K562 (cell line): ENCODE data around the gene NPAS3. TPM values are rescaled to one million over a fixed set of nuclear protein-coding genes. Genes with fewer than 3 reads are reported as not detected.
A peak's percentile ranks its signal among the peaks of the same experiment; 100 is the strongest.

Experiments
- ATF7 ChIP-seq: fragments of 450-650 bp; IDR thresholded peaks from 2 replicates; pipeline ENCODE4 v1.7.1; 2014; ENCODE audit warnings: mild to moderate bottlenecking, moderate library complexity
- BCL6 ChIP-seq: fragments of 250-450 bp; sonication (Bioruptor Pico); IDR thresholded peaks from 2 replicates; pipeline ENCODE4 v1.4.0; 2020
- CEBPB ChIP-seq: fragments of 450-650 bp; IDR thresholded peaks from 2 replicates; pipeline ENCODE4 v1.6.1; 2016; ENCODE audit warnings: missing genetic modification characterization, missing compliant biosample characterization
- CTBP1 ChIP-seq: fragments of 450-650 bp; IDR thresholded peaks from 2 replicates; pipeline ENCODE4 v1.6.1; 2016; ENCODE audit warnings: borderline replicate concordance
- ETV6 ChIP-seq, 3 experiments: fragments of 150-350 bp in 1 of 3; sonication (generic) in 1 of 3; formaldehyde crosslinking in 1 of 3; IDR thresholded peaks; 2 replicates each; pipeline versions ENCODE4 v1.6.1 to v1.8.0; 2014 to 2022; ENCODE audit warnings: borderline replicate concordance in 2 of 3, low read depth in 2 of 3, antibody characterized with exemption in 1 of 3, low read length in 1 of 3, mild to moderate bottlenecking in 1 of 3, missing genetic modification reagents in 1 of 3
- FOSL1 ChIP-seq: fragments of 200-800 bp; sonication (Bioruptor generic); conservative IDR thresholded peaks from 2 replicates; pipeline ENCODE4 v1.6.1; 2016; ENCODE audit warnings: missing genetic modification characterization, missing compliant biosample characterization
- GATAD2B ChIP-seq: fragments of 450-650 bp; IDR thresholded peaks from 2 replicates; pipeline ENCODE4 v1.6.1; 2017; ENCODE audit warnings: mild to moderate bottlenecking, borderline replicate concordance
- HDAC8 ChIP-seq: fragments of 450-650 bp; IDR thresholded peaks from 2 replicates; pipeline ENCODE4 v1.6.1; 2016; ENCODE audit warnings: mild to moderate bottlenecking, missing genetic modification characterization, moderate library complexity, missing compliant biosample characterization
- MBD2 ChIP-seq: sonication (generic); IDR thresholded peaks from 2 replicates; pipeline ENCODE4 v1.6.1; 2016; ENCODE audit warnings: low read depth, borderline replicate concordance
- MEF2A ChIP-seq: IDR thresholded peaks from 2 replicates; pipeline ENCODE4 v1.6.1; 2011; ENCODE audit warnings: low read depth, mild to moderate bottlenecking, low read length, moderate library complexity; ENCODE audit not compliant: control insufficient read depth
- MTA3 ChIP-seq: fragments of 450-650 bp; formaldehyde crosslinking; IDR thresholded peaks from 2 replicates; pipeline ENCODE4 v1.6.1; 2017; ENCODE audit warnings: mild to moderate bottlenecking, borderline replicate concordance
- NRF1 ChIP-seq, 2 experiments: fragments of 450-650 bp; IDR thresholded peaks in 1 of 2; conservative IDR thresholded peaks in 1 of 2; 2 replicates each; pipeline ENCODE4 v1.6.1; 2014; ENCODE audit warnings: mild to moderate bottlenecking in 2 of 2
- POLR2H ChIP-seq: IDR thresholded peaks from 2 replicates; pipeline ENCODE4 v1.6.1; 2016; ENCODE audit warnings: missing genetic modification characterization, low read depth, mild to moderate bottlenecking, control low read depth, missing compliant biosample characterization, moderate library complexity
- RHOXF2B ChIP-seq: fragments of 250-450 bp; sonication (Bioruptor Pico); conservative IDR thresholded peaks from 2 replicates; pipeline ENCODE4 v1.5.1; 2021
- RUNX1 ChIP-seq: sonication (generic); IDR thresholded peaks from 2 replicates; pipeline ENCODE4 v1.6.1; 2016; ENCODE audit warnings: antibody characterized with exemption, low read depth
- SMARCE1 ChIP-seq: fragments of 450-650 bp; IDR thresholded peaks from 2 replicates; pipeline ENCODE4 v1.7.1; 2016; ENCODE audit warnings: mild to moderate bottlenecking
- SREBF2 ChIP-seq: sonication (generic); formaldehyde crosslinking; IDR thresholded peaks from 2 replicates; pipeline ENCODE4 v1.4.0; 2020; ENCODE audit warnings: mild to moderate bottlenecking, missing genetic modification reagents
- STAT5A ChIP-seq: IDR thresholded peaks from 2 replicates; pipeline ENCODE4 v1.6.1; 2012; ENCODE audit warnings: low read length, inconsistent platforms, borderline replicate concordance
- TCF3 ChIP-seq: sonication (generic); formaldehyde crosslinking; IDR thresholded peaks from 2 replicates; pipeline ENCODE4 v1.4.0; 2020; ENCODE audit warnings: mild to moderate bottlenecking, missing genetic modification reagents
- THRAP3 ChIP-seq: fragments of 450-650 bp; IDR thresholded peaks from 2 replicates; pipeline ENCODE4 v1.6.1; 2016; ENCODE audit warnings: mild to moderate bottlenecking, inconsistent platforms, borderline replicate concordance
- ZHX1 ChIP-seq: fragments of 150-350 bp; conservative IDR thresholded peaks from 2 replicates; pipeline ENCODE4 v1.6.1; 2014; ENCODE audit warnings: low read length
- ZNF830 ChIP-seq: fragments of 250-450 bp; sonication (Bioruptor Pico); IDR thresholded peaks from 2 replicates; pipeline ENCODE4 v1.5.0; 2021; ENCODE audit warnings: mild to moderate bottlenecking
- polyA plus RNA-seq, 8 experiments: library from polyadenylated mRNA; depleted of rRNA in 4 of 8; stranded (reverse) in 5 of 8; unstranded in 3 of 8; fragments of >200 nt; fragmentation: Nextera tagmentation in 2 of 8; fragmentation: Illumina TruSeq in 1 of 8; extraction: Ambion mirVana in 2 of 8; extraction: Trizol in 1 of 8; gene quantifications; 2 replicates each; pipeline versions ENCODE4 v1.2.1 to v1.2.3, GENCODE V29; 2011 to 2014; ENCODE audit warnings: inconsistent platforms in 1 of 8, missing spikeins in 1 of 8
- total RNA-seq, 7 experiments: library from RNA; depleted of rRNA in 6 of 7; stranded (reverse); fragments of >200 nt in 6 of 7; fragmentation: Illumina TruSeq in 2 of 7; extraction: Trizol in 2 of 7; gene quantifications; 2 replicates each; pipeline versions ENCODE4 v1.2.1 to v1.2.3, GENCODE V29; 2011 to 2021; ENCODE audit warnings: low replicate concordance in 1 of 7
- TF ChIP-seq, protein P1 (sequence below), 2 experiments: fragments of 450-650 bp in 1 of 2; IDR thresholded peaks; 2 replicates each; pipeline ENCODE4 v1.6.1; 2011 to 2017; ENCODE audit warnings: low read depth in 2 of 2, antibody characterized with exemption in 1 of 2, borderline replicate concordance in 1 of 2, low read length in 1 of 2, mild to moderate bottlenecking in 1 of 2, mixed read lengths in 1 of 2; ENCODE audit not compliant: control insufficient read depth in 1 of 2
- TF ChIP-seq, protein P2 (sequence below): fragments of 250-450 bp; sonication (Bioruptor Pico); IDR thresholded peaks from 2 replicates; pipeline ENCODE4 v1.8.0; 2021; ENCODE audit warnings: moderate library complexity, mild to moderate bottlenecking, inconsistent platforms

Gene NPAS3
- total and polyA plus RNA-seq, 9 of the 15 experiments (the other 6 are each of a cell fraction or from before 2014, with no cell fraction given): 0.04 TPM; not detected in 8

DNA sequence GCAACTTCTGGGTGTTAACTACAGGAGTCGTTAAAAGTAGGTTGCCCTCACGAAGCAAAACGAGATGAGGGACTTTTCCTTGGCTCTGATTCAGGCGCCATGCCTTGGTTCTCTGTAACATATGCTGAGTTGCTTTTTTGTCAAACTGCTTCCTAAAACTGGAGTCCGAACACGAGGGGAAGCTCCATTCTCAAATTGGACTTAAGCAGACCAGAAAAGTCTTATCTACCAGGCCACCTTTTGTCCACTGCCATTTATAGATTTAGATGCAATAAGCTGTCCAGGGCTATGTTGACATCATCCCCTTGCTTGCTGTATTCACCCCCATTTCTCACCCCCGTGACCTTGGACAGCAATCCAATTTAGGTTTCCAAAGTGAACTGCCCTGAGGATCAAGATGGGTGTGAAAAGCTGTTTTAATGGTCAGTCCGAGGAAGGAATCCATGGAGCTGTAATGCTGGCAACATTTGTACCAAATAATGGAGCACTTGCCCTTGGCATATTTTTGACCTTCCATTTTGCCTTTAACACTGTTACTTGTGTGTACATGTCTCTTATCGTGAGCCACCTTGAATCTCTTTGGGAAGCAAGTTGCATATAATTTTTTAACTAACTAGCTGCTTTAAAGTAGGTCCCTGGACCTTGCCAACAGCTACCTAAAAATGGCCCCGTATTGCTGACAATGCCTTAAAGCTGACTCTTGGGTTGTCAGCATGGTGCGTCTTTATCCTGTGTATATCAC is 714.1 kb downstream of the NPAS3 start (continued):
- TF ChIP-seq ZHX1 (no peak), ATF7 (peak; percentile 85), NRF1 (conservative IDR thresholded peaks at IDR 0.05 in 1 of 2, IDR thresholded peaks at IDR 0.05 in 1 of 2) (no peak), ETV6 (IDR thresholded peaks at IDR 0.05; ENCODE audit: borderline replicate concordance in 1 of 2, low read depth in 2 of 2, low read length in 1 of 2) (no peak), ETV6 (CRISPR knock-in tag; IDR thresholded peaks at IDR 0.05; ENCODE audit: borderline replicate concordance) (no peak), SMARCE1 (peak; percentile 67; the same call in 1 of the 2 replicates), MTA3 (no peak), FOSL1 (tag) (peak; percentile 32; the same call in 1 of the 2 replicates), THRAP3 (no peak), CTBP1 (0 out of 2 replicates have a peak, but pooled peaks have one; percentile 35), HDAC8 (tag) (no peak), MBD2 (no peak), STAT5A (0 out of 2 replicates have a peak, but pooled peaks have one; percentile 16), SREBF2 (no peak), RHOXF2B (CRISPR knock-in tag) (no peak), TCF3 (CRISPR knock-in tag) (peak; percentile 81), ZNF830 (no peak), CEBPB (peak; percentile 52), GATAD2B (no peak), BCL6 (CRISPR knock-in tag) (no peak), POLR2H (tag) (no peak), MEF2A (peak; percentile 84), RUNX1 (no peak)
- TF ChIP-seq, protein P1, sequence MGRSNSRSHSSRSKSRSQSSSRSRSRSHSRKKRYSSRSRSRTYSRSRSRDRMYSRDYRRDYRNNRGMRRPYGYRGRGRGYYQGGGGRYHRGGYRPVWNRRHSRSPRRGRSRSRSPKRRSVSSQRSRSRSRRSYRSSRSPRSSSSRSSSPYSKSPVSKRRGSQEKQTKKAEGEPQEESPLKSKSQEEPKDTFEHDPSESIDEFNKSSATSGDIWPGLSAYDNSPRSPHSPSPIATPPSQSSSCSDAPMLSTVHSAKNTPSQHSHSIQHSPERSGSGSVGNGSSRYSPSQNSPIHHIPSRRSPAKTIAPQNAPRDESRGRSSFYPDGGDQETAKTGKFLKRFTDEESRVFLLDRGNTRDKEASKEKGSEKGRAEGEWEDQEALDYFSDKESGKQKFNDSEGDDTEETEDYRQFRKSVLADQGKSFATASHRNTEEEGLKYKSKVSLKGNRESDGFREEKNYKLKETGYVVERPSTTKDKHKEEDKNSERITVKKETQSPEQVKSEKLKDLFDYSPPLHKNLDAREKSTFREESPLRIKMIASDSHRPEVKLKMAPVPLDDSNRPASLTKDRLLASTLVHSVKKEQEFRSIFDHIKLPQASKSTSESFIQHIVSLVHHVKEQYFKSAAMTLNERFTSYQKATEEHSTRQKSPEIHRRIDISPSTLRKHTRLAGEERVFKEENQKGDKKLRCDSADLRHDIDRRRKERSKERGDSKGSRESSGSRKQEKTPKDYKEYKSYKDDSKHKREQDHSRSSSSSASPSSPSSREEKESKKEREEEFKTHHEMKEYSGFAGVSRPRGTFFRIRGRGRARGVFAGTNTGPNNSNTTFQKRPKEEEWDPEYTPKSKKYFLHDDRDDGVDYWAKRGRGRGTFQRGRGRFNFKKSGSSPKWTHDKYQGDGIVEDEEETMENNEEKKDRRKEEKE (IDR thresholded peaks at IDR 0.05; ENCODE audit: borderline replicate concordance in 1 of 2, control insufficient read depth in 1 of 2, low read depth in 2 of 2, low read length in 1 of 2): no peak
- TF ChIP-seq, protein P2, sequence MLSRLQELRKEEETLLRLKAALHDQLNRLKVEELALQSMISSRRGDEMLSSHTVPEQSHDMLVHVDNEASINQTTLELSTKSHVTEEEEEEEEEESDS: no peak
